ENCODE results near the gene MAP4K4.

The MAP4K4 gene

DNA sequence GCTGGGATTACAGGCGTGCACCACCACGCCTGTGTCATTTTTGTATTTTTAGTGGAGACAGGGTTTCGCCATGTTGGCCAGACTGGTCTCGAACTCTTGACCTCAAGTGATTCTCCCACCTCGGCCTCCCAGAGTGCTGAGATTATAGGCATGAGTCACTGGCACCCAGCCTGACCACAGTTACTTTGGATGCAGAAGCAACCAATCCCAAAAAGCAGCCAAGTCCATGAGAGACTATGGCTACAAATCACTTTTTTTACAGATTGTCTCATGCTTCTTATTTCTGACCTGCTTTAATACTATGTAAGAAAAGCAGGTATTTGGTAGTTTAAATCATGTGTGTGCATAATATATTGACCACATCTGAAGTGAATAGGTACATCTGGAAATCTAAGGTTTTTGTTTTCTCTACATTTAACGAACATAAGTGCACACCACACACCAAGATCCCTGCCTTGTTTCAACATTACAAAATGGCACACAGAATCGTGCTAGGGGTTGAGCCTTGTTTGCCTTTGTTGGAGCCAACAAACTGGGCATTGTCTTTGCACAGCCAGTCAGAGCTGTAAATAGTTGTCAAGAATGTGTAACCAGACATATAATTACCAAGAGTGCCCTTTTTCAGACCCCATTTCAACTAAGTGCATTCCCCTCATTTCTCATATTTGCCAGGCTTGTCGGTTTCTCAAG is 18.3 kb upstream of the MAP4K4 start:
- no peaks in the 10 kb centered on the region for H3K9me3 Mint-ChIP-seq
- H3K27me3 Mint-ChIP-seq, result no peaks in the 10 kb centered on the region
- DNase-seq (ENCODE audit: low spot score in 2 of 2), result no peak
- H3K4me1 Mint-ChIP-seq, result no peaks in the 10 kb centered on the region
- no peaks in the 10 kb centered on the region for H3K36me3 Mint-ChIP-seq (ENCODE audit: insufficient read depth)
- no peak for ATAC-seq (replicated peaks; ENCODE audit: extremely low read depth, poor library complexity, severe bottlenecking)
- H3K27ac Mint-ChIP-seq (ENCODE audit: low read depth), result no peak overlapping the region
- no peak overlapping the region for H3K4me3 Mint-ChIP-seq

- H3K4me3 Mint-ChIP-seq, result no peak overlapping the region
- no peak overlapping the region for H3K27ac Mint-ChIP-seq (ENCODE audit: low read depth)
- no peaks in the 10 kb centered on the region for H3K4me1 Mint-ChIP-seq
- H3K9me3 Mint-ChIP-seq, result no peaks in the 10 kb centered on the region
- no peaks in the 10 kb centered on the region for H3K27me3 Mint-ChIP-seq
- no peaks in the 10 kb centered on the region for H3K36me3 Mint-ChIP-seq (ENCODE audit: insufficient read depth)
- DNase-seq (ENCODE audit: low spot score in 2 of 2) (no peak), ATAC-seq (replicated peaks; ENCODE audit: extremely low read depth, poor library complexity, severe bottlenecking) (no peak)
Observed at GRCh38 chr2:101679801-101680487, 17.6 kb upstream of the MAP4K4 start.

DNA sequence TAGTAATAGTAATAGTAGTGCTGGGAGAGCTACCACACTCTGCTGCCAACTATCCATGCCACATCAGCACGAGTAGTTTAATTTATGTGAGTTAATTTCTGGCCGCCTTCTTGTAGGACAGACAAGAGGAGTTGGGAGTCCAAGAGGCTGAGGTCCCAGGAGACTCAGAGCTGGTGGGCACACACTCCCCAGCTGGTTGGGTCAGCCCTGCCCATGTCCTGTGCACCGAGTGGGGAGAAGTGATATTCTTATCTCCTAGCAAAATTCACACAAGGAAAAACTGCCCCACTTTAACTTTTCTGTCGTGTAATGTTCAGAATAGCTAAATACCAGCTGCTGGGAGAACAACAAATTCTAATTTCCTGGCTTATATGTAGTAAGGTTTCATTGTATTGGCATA is 15.2 kb upstream of the MAP4K4 start:
- DNase-seq (ENCODE audit: low spot score in 2 of 2), result no peak
- H3K27me3 Mint-ChIP-seq, result no peaks in the 10 kb centered on the region
- H3K4me1 Mint-ChIP-seq, result no peaks in the 10 kb centered on the region
- H3K27ac Mint-ChIP-seq (ENCODE audit: low read depth), result no peak overlapping the region
- no peaks in the 10 kb centered on the region for H3K9me3 Mint-ChIP-seq
- no peak for ATAC-seq (replicated peaks; ENCODE audit: extremely low read depth, poor library complexity, severe bottlenecking)
- no peaks in the 10 kb centered on the region for H3K36me3 Mint-ChIP-seq (ENCODE audit: insufficient read depth)
- H3K4me3 Mint-ChIP-seq, result no peak overlapping the region

- H3K27ac Mint-ChIP-seq (ENCODE audit: low read depth), result no peak overlapping the region
- no peak for DNase-seq (ENCODE audit: low spot score in 2 of 2)
Observed at GRCh38 chr2:101684313-101684712, 13.2 kb upstream of the MAP4K4 start.

GRCh38 chr2:101688261-101688660 is 9.2 kb upstream of the MAP4K4 start:
- no peaks in the 10 kb centered on the region for H3K36me3 Mint-ChIP-seq (ENCODE audit: insufficient read depth)
- ATAC-seq (replicated peaks; ENCODE audit: extremely low read depth, poor library complexity, severe bottlenecking), result no peak
- H3K27ac Mint-ChIP-seq (ENCODE audit: low read depth), result no peak overlapping the region
- no peaks in the 10 kb centered on the region for H3K4me1 Mint-ChIP-seq
- H3K4me3 Mint-ChIP-seq, result no peak overlapping the region
- no peaks in the 10 kb centered on the region for H3K9me3 Mint-ChIP-seq
- H3K27me3 Mint-ChIP-seq, result no peaks in the 10 kb centered on the region
- no peak for DNase-seq (ENCODE audit: low spot score in 2 of 2)

More at GRCh38 chr2:101684313-101684712, 13.2 kb upstream of the MAP4K4 start:
- Mint-ChIP-seq H3K4me3 (no peak overlapping the region), H3K36me3 (ENCODE audit: insufficient read depth) (no peaks in the 10 kb centered on the region), H3K27me3 (no peaks in the 10 kb centered on the region), H3K4me1 (no peaks in the 10 kb centered on the region), H3K9me3 (no peaks in the 10 kb centered on the region)
- ATAC-seq (replicated peaks; ENCODE audit: extremely low read depth, poor library complexity, severe bottlenecking), result no peak

DNA sequence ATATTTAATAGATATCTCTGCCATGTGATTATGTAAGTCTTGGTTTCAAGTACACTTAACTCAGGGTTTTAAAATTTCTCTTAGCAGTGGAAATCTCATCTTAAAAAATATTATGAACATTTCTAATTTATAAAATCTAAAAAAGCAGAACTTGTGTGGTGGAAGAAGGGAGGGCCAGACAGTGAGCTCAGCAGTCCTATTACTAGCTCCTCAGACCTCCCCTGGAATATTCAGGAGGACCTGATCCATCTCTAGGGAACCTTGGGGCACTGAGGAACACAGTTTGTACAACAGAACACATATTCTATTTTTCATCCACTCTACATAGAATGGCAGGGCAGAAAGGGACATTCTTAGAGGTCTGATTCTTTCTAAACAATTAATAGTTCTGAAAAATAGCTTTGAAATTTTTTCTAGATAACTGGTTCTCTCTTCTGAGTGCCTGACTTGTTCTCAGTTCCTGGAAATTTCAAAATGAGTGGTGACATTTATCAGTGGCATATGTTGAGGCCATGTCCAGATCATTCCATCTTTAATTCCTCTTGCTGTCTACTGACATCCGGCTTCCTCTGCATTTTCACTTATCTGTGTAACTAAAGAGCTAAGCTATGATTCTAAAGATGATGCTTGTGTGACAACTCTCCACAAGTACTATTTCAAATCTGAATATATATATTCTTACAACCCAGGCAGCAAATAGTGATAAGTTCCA is 8.2 kb upstream of the MAP4K4 start:
- H3K36me3 Mint-ChIP-seq (ENCODE audit: insufficient read depth), result no peaks in the 10 kb centered on the region
- no peaks in the 10 kb centered on the region for H3K4me1 Mint-ChIP-seq
- no peak overlapping the region for H3K4me3 Mint-ChIP-seq
- H3K9me3 Mint-ChIP-seq, result no peaks in the 10 kb centered on the region
- no peak for DNase-seq (ENCODE audit: low spot score in 2 of 2)
- H3K27ac Mint-ChIP-seq (ENCODE audit: low read depth), result no peak overlapping the region
- H3K27me3 Mint-ChIP-seq, result no peaks in the 10 kb centered on the region
- no peak for ATAC-seq (replicated peaks; ENCODE audit: extremely low read depth, poor library complexity, severe bottlenecking)

- Mint-ChIP-seq H3K4me3 (no peak overlapping the region), H3K27ac (ENCODE audit: low read depth) (no peak overlapping the region), H3K36me3 (ENCODE audit: insufficient read depth) (no peaks in the 10 kb centered on the region), H3K4me1 (no peaks in the 10 kb centered on the region), H3K9me3 (peaks cover 5% of the 10 kb centered on the region), H3K27me3 (no peaks in the 10 kb centered on the region)
- DNase-seq (ENCODE audit: low spot score in 2 of 2), result no peak
- no peak for ATAC-seq (replicated peaks; ENCODE audit: extremely low read depth, poor library complexity, severe bottlenecking)
Observed at GRCh38 chr2:101690547-101691152, 6.9 kb upstream of the MAP4K4 start.

DNA sequence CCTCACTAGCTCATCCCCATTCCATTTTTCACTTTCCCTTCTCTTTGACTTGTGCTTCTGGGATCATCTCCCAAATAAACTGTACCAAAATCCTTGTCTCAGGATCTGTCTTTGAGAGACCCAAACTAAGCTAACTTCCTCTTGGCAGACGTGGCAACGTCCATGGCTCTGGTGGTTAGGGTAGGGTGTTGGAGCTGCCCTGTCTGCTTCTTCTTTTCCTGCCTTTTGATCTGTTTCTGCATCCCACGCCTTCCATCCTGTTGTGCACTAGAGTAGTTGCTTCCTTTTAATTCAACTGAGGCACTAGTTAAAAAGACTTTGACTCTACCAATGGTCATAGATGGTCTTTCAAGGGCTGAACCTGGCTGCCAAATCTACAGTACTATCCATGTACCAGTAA is 5.5 kb upstream of the MAP4K4 start:
- ATAC-seq (replicated peaks; ENCODE audit: extremely low read depth, poor library complexity, severe bottlenecking), result no peak
- Mint-ChIP-seq H3K27ac (ENCODE audit: low read depth) (no peak overlapping the region), H3K36me3 (ENCODE audit: insufficient read depth) (peaks cover 1% of the 10 kb centered on the region), H3K9me3 (peaks cover 5% of the 10 kb centered on the region), H3K27me3 (no peaks in the 10 kb centered on the region), H3K4me3 (no peak overlapping the region), H3K4me1 (peaks cover 5% of the 10 kb centered on the region)
- DNase-seq (ENCODE audit: low spot score in 2 of 2), result no peak

DNA sequence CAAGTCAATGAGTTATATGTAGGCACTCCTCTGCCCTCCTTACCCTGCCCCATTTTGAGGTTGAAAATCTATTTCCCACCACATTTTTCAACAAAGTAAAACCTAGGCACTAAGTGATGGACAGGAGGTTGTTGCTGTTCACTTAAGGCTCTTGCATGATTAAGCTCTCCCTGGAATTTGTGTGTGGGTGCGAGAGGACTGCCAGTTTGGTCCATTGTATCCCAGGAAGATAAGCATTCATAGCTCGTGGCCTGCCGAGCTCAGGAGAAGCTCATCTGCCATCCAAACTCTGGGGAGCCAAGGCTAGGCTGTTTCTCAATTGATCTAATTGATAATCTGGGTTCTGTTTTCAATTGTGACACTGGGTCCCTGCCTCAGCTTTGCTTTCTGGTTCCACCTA is 4.7 kb upstream of the MAP4K4 start:
- Mint-ChIP-seq H3K4me1 (peaks cover 5% of the 10 kb centered on the region), H3K9me3 (peaks cover 5% of the 10 kb centered on the region), H3K4me3 (no peak overlapping the region), H3K27ac (ENCODE audit: low read depth) (no peak overlapping the region), H3K27me3 (no peaks in the 10 kb centered on the region), H3K36me3 (ENCODE audit: insufficient read depth) (peaks cover 1% of the 10 kb centered on the region)
- ATAC-seq (replicated peaks; ENCODE audit: extremely low read depth, poor library complexity, severe bottlenecking) (no peak), DNase-seq (ENCODE audit: low spot score in 2 of 2) (no peak)

DNA sequence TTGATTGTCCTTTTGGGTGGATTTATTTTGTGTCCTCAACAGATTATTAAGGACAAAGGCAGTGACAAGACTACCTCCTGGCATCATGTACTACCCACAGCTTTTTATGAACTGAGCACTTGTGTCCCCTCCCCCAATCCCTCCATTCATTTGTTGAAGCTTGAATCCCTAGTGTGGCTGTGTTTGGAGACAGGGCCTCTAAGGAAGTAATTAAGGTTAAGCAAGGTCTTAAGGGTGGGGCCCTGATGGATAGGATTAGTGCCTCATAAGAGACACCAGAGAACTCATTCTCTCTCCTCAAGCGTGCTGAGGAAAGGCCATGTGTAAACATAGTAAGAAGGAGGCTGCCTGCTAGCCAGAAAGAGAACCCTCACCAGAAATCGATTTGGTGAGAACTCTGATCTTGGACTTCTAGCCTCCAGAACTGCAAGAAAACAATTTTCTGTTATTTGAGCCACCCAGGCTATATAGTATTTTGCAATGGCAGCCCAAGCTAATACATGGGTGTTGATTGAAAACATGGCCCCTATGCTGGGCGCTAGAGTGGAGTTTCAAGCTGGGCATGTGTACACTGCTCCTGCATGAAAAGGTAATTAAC is 3.4 kb upstream of the MAP4K4 start:
- Mint-ChIP-seq H3K4me3 (no peak overlapping the region), H3K36me3 (ENCODE audit: insufficient read depth) (peaks cover 1% of the 10 kb centered on the region), H3K27ac (ENCODE audit: low read depth) (no peak overlapping the region), H3K27me3 (no peaks in the 10 kb centered on the region), H3K4me1 (peaks cover 5% of the 10 kb centered on the region), H3K9me3 (peaks cover 5% of the 10 kb centered on the region)
- ATAC-seq (replicated peaks; ENCODE audit: extremely low read depth, poor library complexity, severe bottlenecking) (no peak), DNase-seq (ENCODE audit: low spot score in 2 of 2) (no peak)

GRCh38 chr2:101696272-101697123 is 1.0 kb upstream of the MAP4K4 start:
- Mint-ChIP-seq H3K36me3 (ENCODE audit: insufficient read depth) (peaks cover 1% of the 10 kb centered on the region), H3K27me3 (no peaks in the 10 kb centered on the region), H3K4me1 (peaks cover 12% of the 10 kb centered on the region), H3K9me3 (peaks cover 5% of the 10 kb centered on the region), H3K4me3 (no peak overlapping the region), H3K27ac (ENCODE audit: low read depth) (peak overlapping the region; percentile 41)
- ATAC-seq (replicated peaks; ENCODE audit: extremely low read depth, poor library complexity, severe bottlenecking) (no peak), DNase-seq (ENCODE audit: low spot score in 2 of 2) (no peak)
